K562 (cell line): ENCODE measurements around the gene DCAF8. TPM values are rescaled to one million over a fixed set of nuclear protein-coding genes. Genes with fewer than 3 reads are reported as not detected.
A peak's percentile ranks its signal among the peaks of the same experiment; 100 is the strongest.

Source experiments
- CHD1 ChIP-seq: fragments of 200-600 bp; sonication (generic); IDR thresholded peaks from one replicate; pipeline ENCODE4 v1.6.1; 2012; ENCODE audit warnings: mild to moderate bottlenecking, moderate library complexity, low read length, inconsistent platforms
- EP400 ChIP-seq: fragments of 450-650 bp; IDR thresholded peaks from 2 replicates; pipeline ENCODE4 v1.6.1; 2017; ENCODE audit warnings: antibody characterized with exemption, mild to moderate bottlenecking, moderate library complexity
- FUS ChIP-seq: fragments of 200-400 bp; formaldehyde crosslinking; optimal IDR thresholded peaks from 2 replicates; pipeline ENCODE3; 2017; ENCODE audit warnings: low read depth, low read length
- HDAC3 ChIP-seq: fragments of 450-650 bp; IDR thresholded peaks from 2 replicates; pipeline ENCODE4 v1.6.1; 2018; ENCODE audit warnings: borderline replicate concordance, mild to moderate bottlenecking, moderate library complexity; ENCODE audit not compliant: partially characterized antibody
- MECOM ChIP-seq: fragments of 250-450 bp; sonication (Bioruptor Pico); IDR thresholded peaks from 2 replicates; pipeline ENCODE4 v1.8.0; 2022; ENCODE audit warnings: inconsistent platforms
- MEF2D ChIP-seq: conservative IDR thresholded peaks from 2 replicates; pipeline ENCODE4 v1.6.1; 2016; ENCODE audit warnings: low read depth, missing genetic modification characterization, missing compliant biosample characterization
- SMARCC2 ChIP-seq: fragments of 450-650 bp; IDR thresholded peaks from 2 replicates; pipeline ENCODE4 v1.6.1; 2017; ENCODE audit warnings: antibody characterized with exemption, moderate library complexity, mild to moderate bottlenecking, low read depth
- SNIP1 ChIP-seq: fragments of 450-650 bp; IDR thresholded peaks from 2 replicates; pipeline ENCODE4 v1.7.1; 2017; ENCODE audit warnings: low read depth, mild to moderate bottlenecking
- ZNF140 ChIP-seq: fragments of 250-450 bp; sonication (Bioruptor Pico); IDR thresholded peaks from 2 replicates; pipeline ENCODE4 v1.8.0; 2021; ENCODE audit warnings: moderate library complexity, mild to moderate bottlenecking, inconsistent platforms
- polyA plus RNA-seq, 8 experiments: library from polyadenylated mRNA; depleted of rRNA in 4 of 8; stranded (reverse) in 5 of 8; unstranded in 3 of 8; fragments of >200 nt; fragmentation: Nextera tagmentation in 2 of 8; fragmentation: Illumina TruSeq in 1 of 8; extraction: Ambion mirVana in 2 of 8; extraction: Trizol in 1 of 8; gene quantifications; 2 replicates each; pipeline versions ENCODE4 v1.2.1 to v1.2.3, GENCODE V29; 2011 to 2014; ENCODE audit warnings: inconsistent platforms in 1 of 8, missing spikeins in 1 of 8
- total RNA-seq, 7 experiments: library from RNA; depleted of rRNA in 6 of 7; stranded (reverse); fragments of >200 nt in 6 of 7; fragmentation: Illumina TruSeq in 2 of 7; extraction: Trizol in 2 of 7; gene quantifications; 2 replicates each; pipeline versions ENCODE4 v1.2.1 to v1.2.3, GENCODE V29; 2011 to 2021; ENCODE audit warnings: low replicate concordance in 1 of 7
- TF ChIP-seq, protein P1 (sequence below): IDR thresholded peaks from 3 replicates; pipeline ENCODE4 v1.6.1; 2011; ENCODE audit warnings: borderline replicate concordance, mild to moderate bottlenecking, moderate library complexity; ENCODE audit not compliant: insufficient read length; ENCODE audit errors: extremely low read depth
- TF ChIP-seq, protein P2 (sequence below): sonication (generic); formaldehyde crosslinking; IDR thresholded peaks from 2 replicates; pipeline ENCODE4 v1.5.0; 2020; ENCODE audit warnings: missing genetic modification reagents
- TF ChIP-seq, protein P3 (sequence below): IDR thresholded peaks from 2 replicates; pipeline ENCODE4 v1.6.1; 2011; ENCODE audit not compliant: insufficient read length; ENCODE audit errors: extremely low read depth

The DCAF8 gene
- total and polyA plus RNA-seq, 9 of the 15 experiments (the other 6 are each of a cell fraction or from before 2014, with no cell fraction given), result 11.6 to 149 (median 81.3) TPM

DNA sequence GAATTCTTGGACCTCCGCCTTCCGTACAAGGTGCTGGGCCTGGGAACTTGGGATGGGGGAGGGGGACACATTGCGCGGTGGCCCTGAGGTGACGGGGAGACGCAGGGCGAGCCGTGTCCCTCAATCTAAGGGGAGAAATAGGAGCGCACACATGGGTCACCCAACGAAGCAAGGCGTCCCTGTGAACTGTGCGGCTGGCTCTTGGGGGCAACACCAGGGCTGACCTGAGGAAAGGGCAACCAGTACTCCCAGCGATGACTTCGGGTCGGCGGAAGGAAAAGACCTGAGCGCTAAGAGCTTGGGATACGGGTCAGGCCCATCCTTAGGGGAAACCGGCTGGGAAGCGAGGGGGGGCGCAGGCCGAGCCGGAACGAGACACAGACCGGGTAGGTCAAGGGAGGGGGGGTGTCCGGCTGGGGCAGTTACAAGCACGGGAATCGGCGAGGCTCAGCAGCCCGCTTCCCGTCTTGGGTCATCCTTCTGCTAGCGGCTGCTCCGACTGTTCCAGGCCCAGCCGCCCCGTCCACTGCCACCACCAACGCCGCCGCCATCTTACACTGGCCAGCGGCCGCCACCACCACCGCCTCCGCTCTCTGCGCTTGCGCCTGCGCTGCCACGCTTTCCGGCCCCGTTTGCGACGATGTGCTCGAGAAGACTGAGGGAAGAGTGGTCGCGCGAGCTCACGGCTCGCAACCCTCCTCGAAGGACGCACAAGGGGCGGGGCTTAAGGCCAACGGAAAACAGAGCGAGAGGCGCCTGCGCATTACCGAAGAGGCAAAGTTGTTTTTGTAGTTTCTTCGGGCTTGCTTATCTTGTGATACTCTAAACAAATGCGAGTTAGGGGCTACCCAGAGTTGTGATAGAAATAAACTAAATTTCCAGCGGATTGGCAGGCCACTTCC lies at the start of gene DCAF8 (continued):
- TF ChIP-seq, protein P1, sequence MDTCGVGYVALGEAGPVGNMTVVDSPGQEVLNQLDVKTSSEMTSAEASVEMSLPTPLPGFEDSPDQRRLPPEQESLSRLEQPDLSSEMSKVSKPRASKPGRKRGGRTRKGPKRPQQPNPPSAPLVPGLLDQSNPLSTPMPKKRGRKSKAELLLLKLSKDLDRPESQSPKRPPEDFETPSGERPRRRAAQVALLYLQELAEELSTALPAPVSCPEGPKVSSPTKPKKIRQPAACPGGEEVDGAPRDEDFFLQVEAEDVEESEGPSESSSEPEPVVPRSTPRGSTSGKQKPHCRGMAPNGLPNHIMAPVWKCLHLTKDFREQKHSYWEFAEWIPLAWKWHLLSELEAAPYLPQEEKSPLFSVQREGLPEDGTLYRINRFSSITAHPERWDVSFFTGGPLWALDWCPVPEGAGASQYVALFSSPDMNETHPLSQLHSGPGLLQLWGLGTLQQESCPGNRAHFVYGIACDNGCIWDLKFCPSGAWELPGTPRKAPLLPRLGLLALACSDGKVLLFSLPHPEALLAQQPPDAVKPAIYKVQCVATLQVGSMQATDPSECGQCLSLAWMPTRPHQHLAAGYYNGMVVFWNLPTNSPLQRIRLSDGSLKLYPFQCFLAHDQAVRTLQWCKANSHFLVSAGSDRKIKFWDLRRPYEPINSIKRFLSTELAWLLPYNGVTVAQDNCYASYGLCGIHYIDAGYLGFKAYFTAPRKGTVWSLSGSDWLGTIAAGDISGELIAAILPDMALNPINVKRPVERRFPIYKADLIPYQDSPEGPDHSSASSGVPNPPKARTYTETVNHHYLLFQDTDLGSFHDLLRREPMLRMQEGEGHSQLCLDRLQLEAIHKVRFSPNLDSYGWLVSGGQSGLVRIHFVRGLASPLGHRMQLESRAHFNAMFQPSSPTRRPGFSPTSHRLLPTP, result no peak
- TF ChIP-seq FUS, result no peak
- TF ChIP-seq, protein P2, sequence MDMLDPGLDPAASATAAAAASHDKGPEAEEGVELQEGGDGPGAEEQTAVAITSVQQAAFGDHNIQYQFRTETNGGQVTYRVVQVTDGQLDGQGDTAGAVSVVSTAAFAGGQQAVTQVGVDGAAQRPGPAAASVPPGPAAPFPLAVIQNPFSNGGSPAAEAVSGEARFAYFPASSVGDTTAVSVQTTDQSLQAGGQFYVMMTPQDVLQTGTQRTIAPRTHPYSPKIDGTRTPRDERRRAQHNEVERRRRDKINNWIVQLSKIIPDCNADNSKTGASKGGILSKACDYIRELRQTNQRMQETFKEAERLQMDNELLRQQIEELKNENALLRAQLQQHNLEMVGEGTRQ (CRISPR knock-in tag), result no peak
- no peak for TF ChIP-seq HDAC3
- no peak for TF ChIP-seq MEF2D (tag)
- peak; percentile 72 for TF ChIP-seq EP400
- TF ChIP-seq ZNF140, result no peak
- TF ChIP-seq MECOM (CRISPR knock-in tag), result no peak
- TF ChIP-seq, protein P3, sequence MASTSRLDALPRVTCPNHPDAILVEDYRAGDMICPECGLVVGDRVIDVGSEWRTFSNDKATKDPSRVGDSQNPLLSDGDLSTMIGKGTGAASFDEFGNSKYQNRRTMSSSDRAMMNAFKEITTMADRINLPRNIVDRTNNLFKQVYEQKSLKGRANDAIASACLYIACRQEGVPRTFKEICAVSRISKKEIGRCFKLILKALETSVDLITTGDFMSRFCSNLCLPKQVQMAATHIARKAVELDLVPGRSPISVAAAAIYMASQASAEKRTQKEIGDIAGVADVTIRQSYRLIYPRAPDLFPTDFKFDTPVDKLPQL, result no peak
- TF ChIP-seq SMARCC2, result no peak
- no peak for TF ChIP-seq SNIP1
- peak; percentile 97 for TF ChIP-seq CHD1
